GM12865 (cell line): Measurements from ENCODE around the gene BCAS1.
A peak's percentile ranks its signal among the peaks of the same experiment; 100 is the strongest.
"Not testable (repeated sequence)": the region's sequence is repeated elsewhere in the genome, so short reads cannot be mapped to it uniquely, and the experiment has no call there.

Experiments
- DNase-seq: peaks from one replicate; pipeline ENCODE4 v3.0.0; 2010; ENCODE audit warnings: low read depth
- H3K4me3 ChIP-seq: 2 replicates; pipeline ENCODE4 v1.5.1; 2011; ENCODE audit warnings: mild to moderate bottlenecking, low read depth, low read length, control low read depth
- TF ChIP-seq, protein P1 (sequence below): IDR thresholded peaks from 2 replicates; pipeline ENCODE4 v1.5.1; 2011; ENCODE audit warnings: low read length, control low read depth, low read depth, inconsistent platforms; ENCODE audit not compliant: insufficient read depth; ENCODE audit errors: missing control alignments

Gene BCAS1

DNA sequence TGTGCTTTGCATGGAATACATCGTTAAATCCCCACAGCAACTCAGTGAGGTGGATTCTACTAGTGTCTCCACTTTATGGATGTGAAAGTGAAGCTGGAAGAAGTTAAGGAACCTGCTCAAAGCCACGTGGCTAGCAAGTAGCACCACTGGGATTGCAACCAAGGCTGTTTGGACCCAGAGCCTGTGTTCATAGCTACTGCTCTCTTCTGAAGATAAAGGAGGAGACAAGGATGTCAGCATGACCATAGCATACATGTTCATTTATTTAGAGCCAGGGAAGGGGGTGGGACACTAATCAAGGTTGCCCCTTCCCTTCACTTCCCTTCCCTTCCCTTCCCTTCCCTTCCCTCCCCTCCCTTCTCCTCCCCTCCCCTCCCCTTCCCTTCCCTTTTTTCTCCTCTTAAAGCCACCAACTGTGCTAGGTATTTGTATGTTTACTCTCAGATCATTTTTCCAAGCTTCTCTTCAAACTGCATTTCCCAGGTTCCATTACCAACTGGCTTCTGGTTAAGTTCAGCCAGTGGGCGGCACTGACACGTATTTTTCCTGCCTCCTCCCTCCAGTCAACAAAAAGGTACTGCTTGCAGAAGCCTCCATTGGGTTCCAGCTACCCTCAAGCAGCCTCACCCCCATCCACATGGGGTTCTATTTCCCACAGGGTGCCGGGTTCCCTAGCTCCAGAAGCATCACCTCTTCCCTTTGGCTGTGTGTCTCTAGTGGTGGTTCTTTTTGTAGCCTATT, 134.9 kb downstream of the BCAS1 start:
- peak overlapping the region; percentile 53 for H3K4me3 ChIP-seq
- peak; percentile 56 for DNase-seq
- TF ChIP-seq, protein P1, sequence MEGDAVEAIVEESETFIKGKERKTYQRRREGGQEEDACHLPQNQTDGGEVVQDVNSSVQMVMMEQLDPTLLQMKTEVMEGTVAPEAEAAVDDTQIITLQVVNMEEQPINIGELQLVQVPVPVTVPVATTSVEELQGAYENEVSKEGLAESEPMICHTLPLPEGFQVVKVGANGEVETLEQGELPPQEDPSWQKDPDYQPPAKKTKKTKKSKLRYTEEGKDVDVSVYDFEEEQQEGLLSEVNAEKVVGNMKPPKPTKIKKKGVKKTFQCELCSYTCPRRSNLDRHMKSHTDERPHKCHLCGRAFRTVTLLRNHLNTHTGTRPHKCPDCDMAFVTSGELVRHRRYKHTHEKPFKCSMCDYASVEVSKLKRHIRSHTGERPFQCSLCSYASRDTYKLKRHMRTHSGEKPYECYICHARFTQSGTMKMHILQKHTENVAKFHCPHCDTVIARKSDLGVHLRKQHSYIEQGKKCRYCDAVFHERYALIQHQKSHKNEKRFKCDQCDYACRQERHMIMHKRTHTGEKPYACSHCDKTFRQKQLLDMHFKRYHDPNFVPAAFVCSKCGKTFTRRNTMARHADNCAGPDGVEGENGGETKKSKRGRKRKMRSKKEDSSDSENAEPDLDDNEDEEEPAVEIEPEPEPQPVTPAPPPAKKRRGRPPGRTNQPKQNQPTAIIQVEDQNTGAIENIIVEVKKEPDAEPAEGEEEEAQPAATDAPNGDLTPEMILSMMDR = no peak

DNA sequence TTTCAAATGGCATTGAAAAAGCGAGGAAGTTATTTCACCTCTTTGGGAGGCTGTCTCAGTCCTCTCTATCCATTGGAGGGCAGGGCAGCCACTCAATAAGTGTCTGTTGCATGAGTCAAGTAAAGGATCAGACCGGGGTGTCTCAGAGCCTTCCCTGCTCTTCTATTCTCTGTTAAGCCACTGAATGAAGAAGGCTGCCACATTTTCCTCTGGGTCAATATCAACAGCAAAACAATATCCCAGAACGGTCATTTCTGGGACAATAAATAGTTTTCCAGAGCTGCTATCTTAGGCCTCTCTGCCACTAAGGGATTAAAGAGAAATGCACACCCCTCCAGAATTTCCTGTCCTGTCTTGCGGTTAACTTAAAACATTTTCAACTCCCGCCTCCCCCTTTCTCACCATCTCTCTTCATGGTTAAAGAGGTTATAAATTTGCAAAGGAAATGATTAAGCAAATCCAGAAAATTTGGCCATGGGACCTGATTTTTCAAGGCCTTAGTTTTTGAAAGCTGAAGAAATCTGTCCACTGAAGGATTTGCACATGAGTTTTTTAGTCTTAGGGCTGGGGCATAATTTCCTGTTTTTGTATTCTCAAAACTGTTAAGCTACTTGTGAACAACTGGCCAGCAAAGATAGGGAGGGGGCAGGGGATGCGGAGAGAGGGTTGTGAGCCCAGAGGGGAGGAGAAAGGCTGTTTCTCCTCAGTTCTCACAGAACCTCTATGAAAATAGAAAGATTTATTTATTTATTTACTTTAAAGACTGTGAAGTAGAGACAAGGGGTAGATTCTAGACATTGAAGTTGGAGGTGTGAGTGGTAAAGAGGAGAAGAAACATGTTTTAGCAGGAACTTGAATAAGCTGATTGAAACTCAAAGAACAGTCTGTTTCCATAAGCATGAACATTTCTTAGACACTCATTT, 135.7 kb downstream of the BCAS1 start:
- peak; percentile 86 for DNase-seq
- peak overlapping the region; percentile 53 for H3K4me3 ChIP-seq

DNA sequence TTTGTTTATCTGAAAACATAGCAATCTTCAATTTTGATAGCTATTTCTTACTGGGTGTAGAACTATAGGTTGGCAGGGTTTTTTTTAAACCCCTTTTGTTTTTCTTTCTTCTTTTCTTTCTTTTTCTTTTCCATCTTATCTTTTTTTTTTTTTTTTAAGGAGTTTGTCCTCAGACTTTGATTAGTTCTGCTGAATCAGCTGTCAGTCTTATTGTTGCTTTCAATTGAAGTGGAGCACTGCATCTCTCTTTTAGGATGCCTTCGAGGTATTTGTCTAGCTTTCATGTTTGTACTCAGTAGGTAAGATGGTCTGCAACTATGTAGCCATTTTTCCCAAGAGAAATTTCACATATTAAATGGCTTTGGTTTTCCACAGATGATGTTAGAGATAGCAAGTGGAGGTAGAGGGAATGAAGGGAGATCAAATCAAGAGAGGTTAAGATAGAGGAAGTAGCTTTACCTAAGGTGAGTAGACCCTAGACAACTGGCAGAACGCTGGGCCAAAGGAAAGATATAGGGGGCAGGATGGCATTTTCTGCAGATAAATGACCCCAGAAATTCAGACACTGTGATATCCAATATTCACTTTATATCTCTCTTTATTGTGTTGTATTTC, 137.1 kb downstream of the BCAS1 start:
- peak overlapping the region; percentile 53 for H3K4me3 ChIP-seq
- TF ChIP-seq, protein P1 = no peak
- no peak for DNase-seq

More for the DNA sequence above, 135.7 kb downstream of the BCAS1 start:
- TF ChIP-seq, protein P1 = no peak

DNA sequence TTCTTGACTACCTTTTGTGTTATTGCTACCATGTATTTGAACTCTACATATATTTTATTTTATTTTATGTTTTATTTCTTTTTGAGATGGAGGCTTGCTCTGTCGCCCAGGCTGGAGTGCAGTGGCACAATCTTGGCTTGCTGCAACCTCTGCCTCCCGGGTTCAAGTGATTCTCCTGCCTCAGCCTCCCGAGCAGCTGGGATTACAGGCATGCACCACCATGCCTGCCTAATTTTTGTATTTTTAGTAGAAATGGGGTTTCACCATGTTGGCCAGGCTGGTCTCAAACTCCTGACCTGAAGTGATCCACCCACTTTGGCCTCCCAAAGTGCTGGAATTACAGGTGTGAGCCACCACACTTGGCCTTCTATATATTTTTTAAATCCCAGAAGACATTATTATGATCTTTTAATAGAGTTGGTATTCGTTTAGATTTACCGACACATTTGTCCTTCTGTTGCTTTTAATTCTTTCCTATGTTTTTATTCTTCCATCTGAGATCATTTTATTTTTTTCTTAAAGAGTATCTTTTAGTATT, 137.7 kb downstream of the BCAS1 start:
- DNase-seq = not testable (repeated sequence)
- H3K4me3 ChIP-seq = peak overlapping the region; percentile 53

DNA sequence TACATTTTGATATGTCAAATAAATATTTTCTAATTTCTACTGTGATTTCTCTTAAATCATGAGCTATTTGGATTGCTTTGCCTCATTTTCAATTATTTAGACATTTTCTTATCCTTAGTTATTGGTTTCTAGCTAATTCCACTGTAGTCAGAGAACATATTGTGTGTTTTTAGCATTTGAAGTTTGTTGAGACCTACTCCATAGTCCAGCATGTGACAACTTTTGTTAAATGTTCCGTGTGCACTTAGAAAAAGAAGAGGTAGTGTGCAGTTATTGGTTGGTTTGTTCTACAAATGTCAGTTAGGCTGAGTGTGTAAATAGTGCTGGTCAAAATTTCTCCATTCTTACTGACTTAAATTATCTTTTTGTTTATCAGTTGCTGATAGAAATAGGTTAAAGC, 138.8 kb downstream of the BCAS1 start:
- peak overlapping the region; percentile 11 for H3K4me3 ChIP-seq
- DNase-seq = no peak
- TF ChIP-seq, protein P1 = no peak

DNA sequence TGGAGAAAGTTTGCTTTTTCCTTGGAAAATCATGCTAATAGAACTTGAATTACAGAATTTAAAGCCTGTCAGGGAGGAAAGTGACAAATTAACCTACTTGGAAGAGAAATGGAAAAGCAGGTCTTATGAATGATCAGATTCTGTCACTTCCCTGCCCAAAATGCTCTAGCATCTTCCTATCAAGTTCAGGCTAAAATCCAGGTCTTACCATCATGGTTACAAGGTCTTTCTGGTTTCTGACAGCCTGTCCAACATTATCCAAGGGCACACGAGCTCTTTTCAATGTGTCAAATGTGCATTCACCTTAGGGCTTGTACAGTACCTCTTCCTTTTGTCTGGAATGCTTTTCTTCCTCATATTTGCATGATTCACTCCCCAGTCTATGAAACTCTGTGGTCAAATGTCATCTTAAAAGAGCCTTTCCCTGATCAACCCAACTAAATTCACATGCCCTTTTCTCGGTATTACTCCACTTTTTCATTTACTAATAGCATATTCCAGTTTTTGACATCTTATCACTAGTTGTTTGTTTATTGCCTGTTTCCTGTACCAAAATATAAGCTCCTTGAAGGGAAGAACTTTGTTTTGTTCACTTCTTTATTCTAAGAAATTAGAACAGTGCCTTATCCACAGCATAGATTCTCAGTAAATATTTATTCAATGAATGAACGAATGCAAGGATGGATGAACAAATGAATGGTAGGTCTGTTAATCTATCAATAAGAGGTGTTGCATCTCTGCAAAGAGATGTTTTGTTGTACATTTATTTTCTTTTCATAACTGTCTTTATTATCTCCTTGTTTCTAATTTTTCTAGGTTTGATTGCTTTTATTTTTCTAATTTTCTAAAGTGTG, 139.5 kb downstream of the BCAS1 start:
- DNase-seq = peak; percentile 62
- TF ChIP-seq, protein P1 = no peak
- peak overlapping the region; percentile 18 for H3K4me3 ChIP-seq
